ENCODE results near the gene RGSL1.

RGSL1 gene

DNA sequence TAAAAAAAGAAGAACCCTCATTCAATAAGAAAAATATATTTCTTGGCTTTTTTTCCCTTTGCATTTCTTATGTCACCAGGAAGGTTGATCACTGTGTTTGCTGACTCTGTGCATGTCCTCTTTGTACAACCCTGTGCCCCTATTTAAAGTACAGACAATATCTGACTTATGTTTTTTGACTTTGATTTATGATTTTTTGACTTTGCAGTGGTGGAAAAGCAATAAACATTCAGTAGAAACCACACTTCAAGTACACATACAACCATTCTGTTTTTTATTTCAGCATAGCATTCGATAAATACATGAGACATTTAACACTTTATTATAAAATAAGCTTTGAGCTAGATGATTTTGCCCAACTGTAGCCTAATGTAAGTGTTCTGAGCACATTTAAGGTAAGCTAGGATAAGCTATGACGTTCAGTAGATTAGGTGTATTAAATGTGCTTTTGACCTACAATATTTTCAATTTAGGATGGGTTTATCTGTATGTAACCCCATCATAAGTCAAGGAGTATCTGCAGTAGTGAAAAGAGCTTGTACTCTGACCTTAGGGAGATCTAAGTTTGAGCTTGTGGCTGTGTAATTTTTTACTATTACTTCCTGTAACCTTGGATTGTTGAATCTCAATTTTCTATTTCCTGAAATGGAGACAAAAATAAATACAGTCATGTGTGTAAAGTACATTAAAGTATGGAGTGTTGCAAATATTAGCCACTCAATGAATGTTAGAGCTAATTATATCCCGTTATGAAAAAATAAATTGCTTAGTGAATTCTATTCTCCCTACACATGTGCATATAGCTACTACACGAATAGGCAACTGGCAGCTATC, 137.9 kb downstream of the RGSL1 start:
- DNase-seq (ENCODE audit: extremely low read depth in 1 of 2, low read depth in 1 of 2) = no peak

DNA sequence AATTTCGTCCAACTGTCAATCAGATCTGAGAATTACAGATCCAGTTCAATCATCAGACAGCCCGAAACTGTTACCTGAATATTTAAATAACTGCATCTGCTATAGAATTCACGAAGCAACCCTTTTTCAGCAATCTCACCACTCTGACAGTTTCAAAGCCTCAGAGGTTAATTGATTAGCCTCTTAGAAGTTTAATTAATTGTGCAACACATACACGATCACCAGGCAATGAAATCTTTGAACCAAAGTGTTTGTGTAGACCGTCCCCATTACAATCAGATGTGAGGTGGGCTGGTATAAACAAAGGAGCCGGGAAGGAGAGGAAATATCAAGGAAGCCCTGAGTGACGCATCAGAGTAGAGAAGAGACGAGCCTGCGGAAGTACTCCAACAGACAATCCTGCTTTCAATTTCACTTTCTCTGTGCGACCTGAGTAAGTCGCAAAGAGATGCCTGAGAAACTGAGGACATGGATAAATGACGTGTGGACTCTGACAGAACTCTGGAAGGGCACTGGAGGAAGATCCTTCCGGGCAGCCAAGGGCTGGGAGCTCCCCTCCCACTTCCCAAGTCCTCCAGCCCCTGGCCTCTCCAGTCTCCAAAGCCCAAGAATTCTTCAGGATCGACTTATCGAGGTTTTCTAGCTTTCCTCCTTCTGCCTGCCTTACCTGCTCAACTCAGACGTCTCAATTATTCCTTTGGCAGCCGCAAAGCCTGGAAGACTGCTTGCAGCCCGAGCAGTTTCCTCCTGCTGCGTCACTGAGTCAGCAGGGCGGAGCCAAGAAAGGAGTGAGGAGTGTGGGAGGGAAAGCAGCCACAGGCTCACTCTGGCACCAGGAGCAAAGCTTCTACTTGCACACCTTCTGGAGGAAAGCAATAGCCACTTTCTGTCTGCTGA, 138.8 kb downstream of the RGSL1 start, which contains the start of gene RNASEL:
Gene RNASEL, minus strand, starts transcription at position 757 of the 897 bp plus-strand sequence. CDS start 2,450 bp downstream, outside the sequence.
- DNase-seq (ENCODE audit: extremely low read depth in 1 of 2, low read depth in 1 of 2) = peak in 1 of 2 donors; percentile 45

DNA sequence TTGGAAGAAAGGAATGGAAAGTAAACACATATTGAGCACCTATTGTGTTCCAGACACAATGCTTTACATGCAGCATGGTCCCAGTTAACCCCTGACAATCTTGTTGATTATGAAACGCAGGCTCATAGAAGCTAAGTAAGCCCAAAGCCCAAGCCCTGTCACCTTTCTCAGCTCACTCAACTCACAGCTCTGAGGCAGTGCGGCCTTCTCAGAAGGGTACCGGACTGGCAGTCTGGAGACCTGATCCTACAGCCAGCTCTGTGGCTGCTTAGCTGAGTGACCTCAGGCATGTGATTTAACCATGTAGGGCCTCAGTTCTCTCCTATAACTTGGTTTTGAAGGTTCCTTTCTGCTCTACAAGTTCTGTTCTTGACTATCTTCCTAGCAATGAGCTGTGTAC, 139.6 kb downstream of the RGSL1 start:
- DNase-seq (ENCODE audit: extremely low read depth in 1 of 2, low read depth in 1 of 2) = no peak

DNA sequence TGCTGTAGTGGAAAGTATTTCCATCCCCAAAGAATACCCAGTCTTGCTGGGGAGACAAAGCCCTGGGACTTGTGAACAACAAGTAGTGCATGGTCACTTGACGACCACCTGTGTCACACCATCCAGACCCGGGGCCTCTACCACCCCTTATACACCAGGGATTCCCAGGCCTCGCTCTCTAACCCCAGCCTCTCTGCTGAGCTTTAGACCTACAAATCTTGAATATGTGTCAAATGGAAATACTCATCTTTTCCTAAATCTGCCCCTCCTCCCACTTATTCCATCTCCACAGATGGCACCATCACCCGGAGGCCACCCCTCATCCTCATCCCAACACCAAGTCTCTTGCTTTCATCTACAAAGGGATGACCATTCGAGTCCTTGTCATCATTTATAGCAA, 140.0 kb downstream of the RGSL1 start:
- DNase-seq (ENCODE audit: extremely low read depth in 1 of 2, low read depth in 1 of 2) = no peak

DNA sequence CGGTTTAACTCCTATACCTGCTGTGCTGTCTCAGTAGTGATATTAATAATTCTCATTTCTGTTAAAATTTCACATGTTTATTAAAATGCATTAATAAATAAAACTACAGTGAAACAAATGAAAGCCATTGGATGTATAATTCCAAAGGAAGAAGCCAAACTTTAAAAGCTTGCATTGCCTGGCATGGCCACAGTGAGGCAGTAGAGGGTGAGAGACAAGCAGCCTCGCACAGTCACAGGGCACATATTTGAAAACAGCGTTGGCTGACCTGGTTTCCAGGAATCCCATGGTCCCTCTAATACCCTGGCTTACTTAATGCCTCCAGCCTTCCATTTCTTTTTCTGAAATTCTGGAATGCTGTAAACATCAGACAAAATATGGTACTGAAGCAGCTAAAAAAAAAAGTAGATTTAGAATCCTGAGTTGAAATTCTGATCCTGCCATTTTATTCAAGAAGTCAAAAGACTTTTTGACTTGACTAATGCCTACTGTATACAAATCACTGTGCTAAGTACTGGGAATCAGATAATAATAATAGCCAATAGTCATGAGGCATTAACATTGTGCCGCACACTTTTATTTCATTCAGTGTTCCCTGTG, 145.8 kb downstream of the RGSL1 start:
- no peak for DNase-seq (ENCODE audit: extremely low read depth in 1 of 2, low read depth in 1 of 2)

DNA sequence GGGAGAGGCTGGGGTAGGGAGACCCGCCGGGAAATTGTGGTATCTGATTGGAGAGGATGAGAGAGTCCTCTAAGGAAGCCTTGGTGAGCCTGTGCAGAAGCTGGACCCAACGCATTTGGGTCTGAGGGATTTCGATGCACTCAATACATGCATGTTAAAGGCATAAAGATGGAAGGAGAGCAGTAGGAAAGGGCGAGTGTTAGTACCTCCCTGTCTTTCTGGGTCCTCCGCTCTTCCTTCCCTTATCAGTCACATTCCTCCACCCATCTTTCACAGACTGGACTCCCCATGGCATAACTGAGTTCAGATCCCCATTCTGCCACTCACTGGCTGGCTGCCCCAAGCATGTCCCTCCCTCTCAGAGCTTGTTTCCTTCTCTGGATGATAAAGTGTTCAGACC, 147.0 kb downstream of the RGSL1 start:
- DNase-seq (ENCODE audit: extremely low read depth in 1 of 2, low read depth in 1 of 2) = no peak

DNA sequence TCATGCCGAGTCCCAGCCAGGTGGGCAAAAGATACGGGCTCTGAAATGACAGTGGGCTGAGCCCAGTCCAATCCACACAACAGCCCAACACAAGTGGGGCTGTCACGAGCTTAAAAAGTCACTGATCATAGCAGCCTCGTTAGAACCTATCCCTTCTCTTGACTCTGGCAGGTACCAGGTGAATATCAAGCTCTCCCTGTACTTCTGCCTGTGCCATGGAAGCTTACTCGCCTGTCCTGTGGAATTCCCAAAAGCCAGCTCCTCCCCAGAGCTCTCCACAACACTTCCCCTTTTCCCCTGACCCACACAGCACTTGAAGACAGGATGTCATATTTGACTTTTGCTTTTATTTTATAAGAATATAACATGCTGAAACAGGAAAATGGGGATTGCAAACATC, 148.3 kb downstream of the RGSL1 start:
- DNase-seq (ENCODE audit: extremely low read depth in 1 of 2, low read depth in 1 of 2) = no peak

DNA sequence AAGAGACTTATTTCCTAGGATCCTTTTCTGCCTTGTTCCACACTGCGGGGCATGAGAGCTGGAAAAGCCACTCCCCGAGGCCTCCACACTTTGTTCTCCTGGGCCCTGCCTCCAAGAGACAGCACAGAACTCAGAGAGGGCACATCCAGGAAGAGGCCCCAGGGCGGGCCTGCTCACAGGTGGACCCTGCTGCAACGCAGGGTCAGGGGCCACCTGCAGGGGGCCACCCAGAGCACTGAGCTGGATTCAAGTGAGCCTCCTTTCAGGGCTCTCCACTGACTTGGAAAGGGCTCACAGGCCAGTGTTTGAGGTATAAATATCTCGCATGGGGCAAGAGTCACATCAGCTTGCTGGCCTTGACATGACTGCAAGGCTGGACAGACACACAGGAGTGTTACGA, 149.4 kb downstream of the RGSL1 start:
- DNase-seq (ENCODE audit: extremely low read depth in 1 of 2, low read depth in 1 of 2) = no peak

DNA sequence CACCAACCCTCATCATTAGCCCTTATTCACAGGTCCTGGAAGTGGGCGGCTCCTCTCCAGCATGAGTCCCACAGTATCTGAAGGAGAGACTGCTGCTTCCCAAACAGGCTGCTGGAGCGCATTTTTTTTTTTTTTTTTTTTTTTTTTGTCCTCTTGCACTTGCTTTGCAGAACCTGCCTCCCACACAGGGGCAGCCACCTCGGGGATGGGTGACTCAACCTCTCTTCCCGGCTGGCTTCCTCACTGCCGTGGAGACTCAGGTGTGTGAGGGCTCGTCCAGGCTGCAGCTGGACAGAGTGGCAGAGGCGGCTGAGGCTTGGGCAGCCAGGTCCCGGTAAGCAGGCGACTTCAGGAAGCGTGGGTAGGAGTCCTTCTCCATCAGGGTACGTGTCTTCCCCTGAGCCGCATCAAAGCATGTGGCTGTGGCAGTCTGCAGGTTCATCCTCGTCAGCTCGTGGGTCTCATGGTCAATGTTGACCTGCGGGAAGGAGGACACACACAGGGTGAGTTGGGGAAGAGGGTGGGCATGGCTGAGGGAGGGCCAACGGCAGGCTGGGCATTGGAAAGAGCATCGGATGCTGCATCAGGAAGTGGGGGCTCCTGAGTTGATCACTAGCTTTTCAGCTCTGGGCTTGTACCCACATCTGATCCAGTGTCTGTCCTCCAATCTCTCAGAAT, 150.2 kb downstream of the RGSL1 start:
- DNase-seq (ENCODE audit: extremely low read depth in 1 of 2, low read depth in 1 of 2) = no peak

DNA sequence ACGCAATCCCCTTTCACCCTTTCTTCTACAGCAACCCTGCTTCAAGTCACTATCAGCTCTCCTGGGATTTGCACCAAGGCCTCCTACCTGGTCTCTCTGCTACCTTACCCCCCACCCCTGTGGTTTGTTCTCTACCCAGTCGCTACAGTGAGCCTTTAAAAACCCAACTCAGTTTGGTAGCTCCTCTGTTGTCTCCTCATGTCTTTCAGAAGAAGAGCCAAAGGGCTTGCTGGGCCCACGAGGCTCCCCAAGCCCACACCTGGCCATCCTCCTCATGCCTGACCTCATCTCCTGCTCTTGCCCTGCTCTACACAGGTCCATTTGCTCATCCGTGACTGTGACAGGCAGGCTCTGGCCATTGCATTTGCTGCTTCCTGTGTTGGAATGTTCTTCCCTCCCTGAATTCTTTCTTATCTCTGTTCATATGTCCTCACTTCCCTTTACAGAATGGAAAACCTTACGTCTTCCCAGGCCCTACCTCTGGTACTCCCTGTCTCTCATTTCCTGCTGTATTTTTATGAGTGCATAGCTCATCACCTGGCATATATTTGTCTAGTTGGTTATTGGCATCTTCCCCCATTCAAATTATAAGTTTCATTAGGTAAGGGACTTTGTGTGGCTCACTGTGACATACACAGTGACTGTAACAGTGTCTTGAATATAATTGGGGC, 150.9 kb downstream of the RGSL1 start:
- no peak for DNase-seq (ENCODE audit: extremely low read depth in 1 of 2, low read depth in 1 of 2)

DNA sequence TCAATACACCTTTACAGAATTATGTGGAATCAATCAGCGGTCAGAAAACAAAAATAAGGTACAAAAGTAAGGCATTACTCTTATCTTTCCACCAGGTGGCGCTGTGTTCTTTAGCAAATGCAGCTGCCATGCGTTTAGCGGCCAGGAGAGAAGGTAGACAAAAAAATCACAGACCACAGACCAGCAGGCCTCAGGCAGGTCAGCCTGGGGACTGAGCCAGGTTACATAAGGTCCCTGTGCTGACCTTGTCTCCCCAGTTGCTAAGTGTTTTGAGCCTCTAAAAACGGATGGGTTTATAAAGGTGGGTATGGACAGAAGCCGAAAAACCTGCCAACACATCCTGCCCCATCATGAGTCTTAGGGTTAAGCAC, 151.5 kb downstream of the RGSL1 start:
- DNase-seq (ENCODE audit: extremely low read depth in 1 of 2, low read depth in 1 of 2) = no peak

DNA sequence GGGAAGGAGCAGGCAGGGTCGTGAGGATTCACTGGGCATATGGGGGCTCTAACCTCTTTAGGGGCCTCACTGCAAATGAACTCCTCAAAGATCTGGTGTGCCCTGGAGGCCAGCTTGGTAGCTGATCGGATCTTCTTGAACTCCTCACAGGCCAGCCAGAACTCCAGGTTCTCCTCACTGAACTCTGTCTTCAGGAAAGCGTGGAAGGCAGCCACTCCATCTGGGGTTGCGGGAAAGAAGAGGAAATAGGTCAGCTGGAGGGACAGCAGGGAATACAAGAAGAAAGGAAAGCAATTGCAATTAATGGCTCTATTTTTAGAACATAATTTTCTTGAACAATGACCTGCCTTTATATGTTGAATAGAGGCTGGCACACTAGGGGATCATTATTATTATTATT, 152.0 kb downstream of the RGSL1 start:
- no peak for DNase-seq (ENCODE audit: extremely low read depth in 1 of 2, low read depth in 1 of 2)

DNA sequence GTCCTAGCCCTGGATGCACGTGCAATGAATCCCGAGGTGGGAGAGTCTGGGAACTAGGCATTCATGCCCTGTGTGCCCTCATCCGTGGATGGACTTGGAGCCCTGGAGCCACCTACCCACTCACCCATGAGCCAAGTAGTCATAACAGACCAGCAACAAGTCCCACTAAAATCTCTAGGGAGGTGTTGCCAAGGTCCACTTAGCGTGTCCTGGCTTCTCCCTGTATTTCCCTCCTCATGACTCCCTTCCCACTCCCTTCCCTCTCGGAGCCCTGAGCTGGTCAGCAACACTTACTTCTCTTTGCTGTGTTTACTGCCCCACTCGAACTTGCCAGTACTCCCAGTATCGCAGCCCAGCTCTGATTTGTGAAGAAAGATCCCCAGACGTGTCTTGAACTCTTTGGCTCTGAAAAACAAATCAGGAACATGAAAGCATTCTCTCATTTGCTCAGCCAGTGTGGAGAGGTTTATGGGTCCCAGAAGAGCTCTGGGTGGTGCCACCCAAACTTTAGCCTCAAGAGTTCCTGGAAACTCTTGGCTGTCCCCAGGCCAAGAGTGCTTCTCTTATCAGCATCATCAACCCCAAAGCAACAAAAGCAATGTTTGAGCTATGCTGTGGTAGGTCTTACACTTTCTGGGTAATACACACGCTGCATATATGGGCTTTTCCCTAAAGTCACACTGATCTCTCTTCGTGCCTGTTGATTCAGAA, 153.1 kb downstream of the RGSL1 start:
- DNase-seq (ENCODE audit: extremely low read depth in 1 of 2, low read depth in 1 of 2) = no peak

DNA sequence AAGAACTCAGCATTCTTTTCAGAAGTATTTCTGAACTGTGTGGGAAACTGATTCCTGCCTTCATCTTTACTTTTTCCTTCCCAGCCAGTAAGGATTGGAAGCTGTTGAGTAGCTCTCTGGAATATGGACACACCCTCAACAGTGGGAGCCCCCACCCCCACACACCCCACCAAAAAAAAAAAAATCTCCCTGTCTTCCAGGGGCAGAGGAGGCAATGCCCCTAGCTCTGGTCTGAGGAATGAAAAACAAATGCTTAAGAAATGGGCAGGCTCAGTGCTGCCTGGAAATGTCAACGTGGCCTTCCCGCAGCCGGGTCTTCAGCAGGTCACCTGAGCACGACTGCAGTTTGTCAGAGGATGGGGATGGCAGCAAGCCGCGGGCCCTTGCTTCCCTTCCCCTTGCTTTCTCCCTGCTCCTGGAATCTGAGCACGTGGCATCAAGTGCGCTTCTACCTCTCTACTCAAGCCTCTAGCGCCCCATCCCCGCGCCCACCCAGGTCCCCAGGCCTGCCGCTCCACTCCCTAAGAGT, 153.8 kb downstream of the RGSL1 start:
- no peak for DNase-seq (ENCODE audit: extremely low read depth in 1 of 2, low read depth in 1 of 2)

DNA sequence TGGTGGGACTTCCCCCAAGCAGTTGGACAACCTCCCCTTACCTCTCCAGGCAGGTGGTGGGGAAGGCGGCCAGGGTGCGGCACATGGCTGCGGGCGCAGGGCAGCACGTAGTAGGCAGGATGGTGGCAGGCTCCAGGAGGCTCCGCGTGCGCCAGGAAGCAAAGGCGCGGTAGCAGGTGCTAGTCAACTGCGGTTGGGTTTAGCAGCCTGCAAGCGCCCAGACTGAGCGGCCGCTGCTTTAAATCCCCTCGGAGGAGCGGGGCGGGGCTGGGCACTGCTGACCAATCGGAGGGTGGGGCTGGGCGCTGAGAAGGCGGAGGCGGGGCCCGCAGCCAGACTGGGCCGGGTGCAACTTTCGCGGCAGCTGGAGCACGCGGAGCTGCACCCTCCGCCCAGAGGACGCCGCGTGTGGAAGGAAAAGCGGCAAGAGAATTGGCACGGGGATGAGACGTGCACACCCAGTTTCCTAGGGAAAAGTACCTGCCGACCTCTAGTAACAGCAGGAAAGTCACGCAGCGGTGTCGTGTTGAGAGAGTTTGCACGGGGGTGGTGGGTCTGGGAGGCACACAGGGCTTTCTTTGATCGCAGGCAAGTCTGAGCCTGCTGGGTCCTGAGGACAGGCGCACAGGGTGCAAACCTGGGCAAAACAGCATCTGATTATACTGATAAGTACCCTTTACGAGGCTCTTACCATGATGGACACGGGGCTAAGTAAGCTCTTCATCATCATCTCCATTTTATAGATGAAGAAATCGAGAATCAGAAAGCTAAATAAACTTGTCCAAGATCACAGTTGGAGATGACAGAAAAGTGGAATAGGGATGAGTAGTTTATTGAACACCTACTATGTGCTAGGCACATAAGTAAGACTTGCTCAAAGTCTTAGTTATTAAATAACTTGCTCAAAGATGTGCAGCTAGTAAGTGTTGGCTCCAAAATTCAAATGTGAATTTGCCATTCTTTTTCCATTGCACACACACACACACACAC, 154.5 kb downstream of the RGSL1 start, which contains the start of gene RGS16:
Gene RGS16, minus strand, starts transcription at position 215 of the 990 bp plus-strand sequence. Its CDS starts 130 bp downstream, at position 85.
- DNase-seq (ENCODE audit: extremely low read depth in 1 of 2, low read depth in 1 of 2) = peak; percentile 92 to 95

DNA sequence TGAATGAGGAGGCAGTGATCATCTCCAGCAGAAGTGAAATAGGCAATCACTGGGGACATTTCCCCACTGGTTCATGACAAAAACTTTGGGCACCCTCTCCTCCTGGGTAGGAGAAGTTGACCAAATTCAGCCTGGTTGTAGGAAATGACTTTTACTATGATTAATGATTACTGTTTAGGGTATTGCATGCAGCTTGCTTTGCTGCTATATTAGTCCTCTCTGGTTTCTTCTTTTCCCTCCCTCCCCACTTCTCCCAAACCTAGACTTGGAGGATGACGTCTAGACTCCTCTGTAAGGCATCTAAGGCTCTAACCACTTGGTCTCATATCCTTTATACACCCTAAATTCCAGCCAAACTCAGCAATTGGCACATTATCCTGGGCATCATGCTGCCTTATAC, 157.6 kb downstream of the RGSL1 start:
- no peak for DNase-seq (ENCODE audit: extremely low read depth in 1 of 2, low read depth in 1 of 2)

DNA sequence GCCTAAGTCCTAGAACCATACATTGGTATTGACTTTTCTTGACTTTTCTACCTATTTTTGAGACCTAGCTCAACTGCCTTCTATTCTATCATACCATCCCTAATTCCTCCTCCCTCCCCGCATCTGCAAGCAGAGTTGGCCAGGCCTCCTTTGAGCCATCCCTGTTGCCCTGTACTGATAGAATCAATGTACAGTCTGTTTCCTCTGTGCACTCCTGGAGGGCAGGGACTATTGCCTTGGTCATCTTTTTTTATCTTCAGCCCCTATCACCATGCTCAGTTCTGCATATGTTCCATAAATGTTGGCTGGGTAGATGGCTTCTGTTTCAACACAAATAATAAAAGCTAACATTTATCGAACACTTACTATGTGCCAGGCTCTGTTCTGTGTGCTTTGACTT, 158.3 kb downstream of the RGSL1 start:
- no peak for DNase-seq (ENCODE audit: extremely low read depth in 1 of 2, low read depth in 1 of 2)
